Activated CD4-positive, alpha-beta T cell treated with anti-CD3 and anti-CD28 coated beads, Interleukin-2, amount 50 U/mL, for 4 hours (primary cell): ENCODE results near the gene JUN.

Experiments used
- DNase-seq, 2 experiments: peaks; one replicate each; pipeline ENCODE4 v3.0.0-alpha.2; 2020

The JUN gene

GRCh38 chr1:58782178-58783089 lies 1.4 kb downstream of the JUN start:
- DNase-seq = peak; percentile 19

DNA sequence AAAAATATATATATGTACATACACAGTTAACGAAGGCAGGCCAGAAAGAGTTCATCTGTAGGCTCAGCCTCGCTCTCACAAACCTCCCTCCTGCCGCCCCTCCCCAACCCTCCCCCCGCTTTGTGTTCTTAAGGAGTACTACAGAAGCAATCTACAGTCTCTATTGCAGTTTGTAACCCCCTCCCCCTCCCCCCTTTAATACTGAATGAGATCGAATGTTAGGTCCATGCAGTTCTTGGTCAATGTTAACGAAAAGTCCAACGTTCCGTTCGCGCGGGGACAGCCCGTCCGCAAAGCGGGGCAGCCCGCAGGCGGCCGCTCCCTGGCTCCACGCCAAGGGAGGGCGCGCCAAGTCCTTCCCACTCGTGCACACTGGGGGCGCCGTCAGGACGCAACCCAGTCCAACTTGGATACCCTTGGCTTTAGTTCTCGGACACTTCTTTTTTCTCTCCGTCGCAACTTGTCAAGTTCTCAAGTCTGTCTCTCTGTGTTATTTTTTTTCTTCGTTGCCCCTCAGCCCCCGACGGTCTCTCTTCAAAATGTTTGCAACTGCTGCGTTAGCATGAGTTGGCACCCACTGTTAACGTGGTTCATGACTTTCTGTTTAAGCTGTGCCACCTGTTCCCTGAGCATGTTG lies 2.2 kb downstream of the JUN start:
- DNase-seq = peak; percentile 12 to 15

- DNase-seq = no peak
These were observed 2.9 kb downstream of the JUN start for GRCh38 chr1:58780836-58781452.

GRCh38 chr1:58780411-58780810 lies 3.4 kb downstream of the JUN start:
- no peak for DNase-seq

GRCh38 chr1:58779801-58780382 lies 4.0 kb downstream of the JUN start:
- DNase-seq = no peak

DNA sequence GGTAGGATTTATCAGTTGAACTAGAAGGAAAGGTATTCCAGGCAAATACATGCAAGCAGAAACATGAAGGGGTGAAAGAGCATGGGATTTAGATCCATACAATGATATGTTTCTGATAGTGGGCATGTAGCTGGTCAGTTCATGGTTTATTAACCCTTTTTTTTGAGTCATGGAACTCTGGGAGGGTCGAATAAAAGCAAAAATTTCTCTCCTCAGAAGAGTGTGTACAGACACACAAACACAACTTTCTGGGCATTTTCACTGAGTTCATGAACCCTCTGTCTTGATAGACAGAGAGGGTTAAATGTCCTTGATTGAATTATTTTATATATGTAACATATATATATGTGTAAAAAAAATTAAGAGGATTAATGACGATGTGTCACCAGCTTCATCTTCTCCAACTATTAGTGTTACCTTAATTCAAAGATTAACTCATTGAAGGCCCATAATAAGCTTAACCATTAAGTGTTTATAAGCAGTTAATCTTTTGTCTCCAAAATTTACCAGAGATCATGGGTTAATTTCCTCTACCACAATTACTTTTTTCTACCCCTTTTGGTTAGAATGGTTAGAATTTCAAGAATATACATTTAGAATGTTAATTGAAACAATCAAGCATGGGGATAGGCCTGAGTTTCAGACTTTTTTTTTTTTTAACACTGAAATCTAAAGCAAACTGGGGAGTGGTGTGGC lies 4.6 kb downstream of the JUN start:
- DNase-seq = no peak

GRCh38 chr1:58778385-58779000 lies 5.4 kb downstream of the JUN start:
- no peak for DNase-seq

GRCh38 chr1:58774027-58774426 lies 9.8 kb downstream of the JUN start:
- no peak for DNase-seq

- DNase-seq = no peak
These were observed 10.4 kb downstream of the JUN start for GRCh38 chr1:58773406-58773840.

DNA sequence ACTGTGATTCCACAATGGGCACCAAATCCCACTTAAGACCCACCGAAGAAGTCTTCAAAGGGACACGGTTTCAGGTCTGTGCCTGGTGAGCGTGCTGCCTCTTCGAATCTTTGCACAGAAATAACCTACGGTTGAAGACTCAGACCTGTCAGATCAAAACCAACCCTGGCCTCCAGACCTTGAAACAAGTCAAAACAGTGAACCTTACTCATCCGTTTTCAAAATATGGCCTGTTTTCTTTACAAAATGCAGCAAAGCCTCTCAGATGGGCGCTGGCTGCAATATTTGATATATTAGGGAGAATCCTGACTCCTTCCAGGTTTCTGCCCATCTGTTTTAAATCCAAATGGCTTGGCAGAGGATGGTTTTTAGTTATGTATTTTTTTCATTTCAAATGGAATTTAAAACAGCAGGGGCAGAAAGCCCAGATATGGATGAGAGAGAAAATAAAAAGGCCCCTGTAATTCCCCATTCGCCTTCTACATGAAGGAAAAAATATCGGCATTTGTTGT lies 14.0 kb downstream of the JUN start:
- DNase-seq = no peak

- DNase-seq = peak; percentile 22 to 37
These were observed 14.7 kb downstream of the JUN start for GRCh38 chr1:58768971-58769808.

DNA sequence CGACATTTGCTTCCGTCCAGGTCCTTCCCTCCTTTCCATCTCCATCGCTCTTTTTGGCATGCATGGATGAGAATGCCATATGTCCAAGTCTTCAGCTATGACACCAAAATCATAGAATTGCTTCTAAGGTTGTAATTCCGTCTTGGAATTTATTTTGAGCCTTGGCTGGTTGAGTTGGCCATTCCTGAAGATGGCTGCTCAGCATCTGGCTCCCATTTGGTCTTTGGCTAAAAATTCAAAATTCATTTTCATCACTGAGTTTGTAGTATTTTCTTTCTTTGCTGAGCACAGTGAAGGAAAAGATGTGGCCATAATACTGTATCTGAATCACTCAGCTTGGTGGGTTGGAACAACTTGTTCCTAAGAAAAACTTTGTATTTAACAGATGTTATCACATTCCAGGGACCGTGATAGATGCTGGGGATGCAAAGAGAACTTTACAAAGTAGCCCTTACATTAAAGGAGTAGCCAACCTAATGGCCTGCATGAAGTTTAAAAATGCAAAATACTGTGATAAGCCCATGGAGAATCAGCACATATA lies 15.6 kb downstream of the JUN start:
- DNase-seq = no peak

- no peak for DNase-seq
These were observed 16.7 kb downstream of the JUN start for GRCh38 chr1:58767143-58767542.

DNA sequence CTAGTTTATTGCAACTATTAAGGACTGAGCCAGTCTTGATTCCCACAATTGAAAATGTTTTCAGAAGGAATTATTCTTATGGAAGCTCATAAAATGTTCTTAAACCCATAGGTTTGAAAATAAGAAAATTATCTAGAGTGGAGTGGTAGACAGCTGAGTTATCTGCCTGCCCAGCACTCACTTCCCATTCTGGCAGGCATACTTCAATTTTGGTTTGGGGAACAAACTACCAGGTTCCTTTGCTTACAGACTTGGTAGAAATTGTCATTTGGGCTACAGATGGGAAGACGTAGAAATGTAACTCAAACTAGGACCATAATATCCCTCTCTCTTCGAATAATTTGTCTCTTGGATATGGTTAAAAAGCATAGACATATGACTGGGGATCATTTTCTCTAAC lies 18.4 kb downstream of the JUN start:
- DNase-seq = no peak

DNA sequence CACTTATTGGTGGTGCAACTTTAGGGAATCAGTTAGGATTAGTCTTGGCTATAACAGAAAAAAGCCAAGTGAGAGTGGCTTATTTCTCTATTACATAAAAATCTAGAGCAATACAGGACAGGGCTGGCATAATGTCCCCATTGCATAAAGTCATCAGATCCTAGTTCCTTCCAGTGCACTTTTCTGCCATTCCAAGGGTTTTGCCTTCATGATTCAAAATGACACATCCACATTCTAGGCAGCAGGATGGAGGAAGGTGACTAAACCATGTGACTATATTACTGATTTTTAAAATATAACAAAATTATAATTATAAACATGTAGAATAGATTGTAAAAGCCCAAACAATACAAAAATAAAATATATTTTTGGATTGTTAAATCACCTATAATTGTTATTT lies 18.8 kb downstream of the JUN start:
- DNase-seq = no peak

- no peak for DNase-seq
These were observed 19.4 kb downstream of the JUN start for GRCh38 chr1:58764294-58764978.

- no peak for DNase-seq
These were observed 20.6 kb downstream of the JUN start for GRCh38 chr1:58763214-58763613.

GRCh38 chr1:58762806-58763205 lies 21.0 kb downstream of the JUN start:
- no peak for DNase-seq

DNA sequence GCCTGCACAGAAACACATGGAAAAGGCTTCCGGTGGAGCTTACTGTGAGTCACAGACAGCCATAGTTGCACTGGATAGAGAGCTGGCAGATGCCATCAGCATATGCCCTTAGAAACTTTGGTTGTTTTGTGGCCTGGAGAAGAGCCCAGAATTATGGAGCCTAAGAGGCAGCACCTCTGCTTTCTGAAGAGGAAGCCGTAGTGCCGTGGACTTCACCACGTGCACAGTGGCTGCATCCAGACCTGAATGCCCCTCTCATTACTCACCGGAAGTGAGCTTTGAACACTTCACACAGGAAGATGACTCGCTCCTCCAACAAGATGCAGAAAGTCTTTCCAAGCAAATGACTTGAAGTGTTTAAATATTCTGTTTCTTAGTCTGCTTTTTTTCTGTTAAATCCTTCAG lies 28.4 kb downstream of the JUN start:
- DNase-seq = peak in 1 of 2 experiments; percentile 24
